ENCODE measurements around the gene SLC25A13.

The SLC25A13 gene

GRCh38 chr7:96322847-96323461 lies 1.1 kb upstream of the SLC25A13 start:
- no peaks in the 10 kb centered on the region for H3K27me3 ChIP-seq (ENCODE audit: control insufficient read depth, insufficient read depth, low read length)
- no peaks in the 10 kb centered on the region for H3K9me3 ChIP-seq (ENCODE audit: control insufficient read depth, insufficient read depth, low read length)
- no CpG with 5 or more reads among the region's 7 CpGs for WGBS (ENCODE audit: insufficient coverage, insufficient read length)
- H3K4me1 ChIP-seq (ENCODE audit: control insufficient read depth, insufficient read depth, low read length) = no peaks in the 10 kb centered on the region
- H3K4me3 ChIP-seq (ENCODE audit: low read length) = no peak overlapping the region
- DNase-seq (ENCODE audit: low read depth, low spot score) = no peak
- no peak overlapping the region for H3K27ac ChIP-seq (ENCODE audit: low read length)
- H3K36me3 ChIP-seq (ENCODE audit: control insufficient read depth, insufficient read depth, low read length) = no peaks in the 10 kb centered on the region

GRCh38 chr7:96322373-96322695 lies 436 bp upstream of the SLC25A13 start:
- Histone ChIP-seq H3K27me3 (ENCODE audit: control insufficient read depth, insufficient read depth, low read length) (no peaks in the 10 kb centered on the region), H3K9me3 (ENCODE audit: control insufficient read depth, insufficient read depth, low read length) (no peaks in the 10 kb centered on the region), H3K27ac (ENCODE audit: low read length) (no peak overlapping the region), H3K4me3 (ENCODE audit: low read length) (peak overlapping the region; percentile 66; the same call in 1 of the 2 replicates), H3K4me1 (ENCODE audit: control insufficient read depth, insufficient read depth, low read length) (no peaks in the 10 kb centered on the region), H3K36me3 (ENCODE audit: control insufficient read depth, insufficient read depth, low read length) (no peaks in the 10 kb centered on the region)
- DNase-seq (ENCODE audit: low read depth, low spot score) = no peak
- WGBS (ENCODE audit: insufficient coverage, insufficient read length) = no CpG with 5 or more reads among the region's 9 CpGs

- Histone ChIP-seq H3K9me3 (ENCODE audit: control insufficient read depth, insufficient read depth, low read length) (no peaks in the 10 kb centered on the region), H3K4me1 (ENCODE audit: control insufficient read depth, insufficient read depth, low read length) (no peaks in the 10 kb centered on the region), H3K4me3 (ENCODE audit: low read length) (peak overlapping the region; percentile 66), H3K36me3 (ENCODE audit: control insufficient read depth, insufficient read depth, low read length) (no peaks in the 10 kb centered on the region), H3K27ac (ENCODE audit: low read length) (no peak overlapping the region), H3K27me3 (ENCODE audit: control insufficient read depth, insufficient read depth, low read length) (no peaks in the 10 kb centered on the region)
- DNase-seq (ENCODE audit: low read depth, low spot score) = peak; percentile 45
- no CpG with 5 or more reads among the region's 22 CpGs for WGBS (ENCODE audit: insufficient coverage, insufficient read length)
Observed at GRCh38 chr7:96321031-96321657, 754 bp downstream of the SLC25A13 start.

GRCh38 chr7:96320442-96320841 lies 1.5 kb downstream of the SLC25A13 start:
- no CpG with 5 or more reads among the region's 2 CpGs for WGBS (ENCODE audit: insufficient coverage, insufficient read length)
- no peaks in the 10 kb centered on the region for H3K9me3 ChIP-seq (ENCODE audit: control insufficient read depth, insufficient read depth, low read length)
- no peak for DNase-seq (ENCODE audit: low read depth, low spot score)
- no peak overlapping the region for H3K4me3 ChIP-seq (ENCODE audit: low read length)
- H3K36me3 ChIP-seq (ENCODE audit: control insufficient read depth, insufficient read depth, low read length) = no peaks in the 10 kb centered on the region
- no peaks in the 10 kb centered on the region for H3K27me3 ChIP-seq (ENCODE audit: control insufficient read depth, insufficient read depth, low read length)
- no peaks in the 10 kb centered on the region for H3K4me1 ChIP-seq (ENCODE audit: control insufficient read depth, insufficient read depth, low read length)
- H3K27ac ChIP-seq (ENCODE audit: low read length) = no peak overlapping the region

GRCh38 chr7:96319439-96319838 lies 2.5 kb downstream of the SLC25A13 start:
- DNase-seq (ENCODE audit: low read depth, low spot score) = no peak
- H3K27me3 ChIP-seq (ENCODE audit: control insufficient read depth, insufficient read depth, low read length) = no peaks in the 10 kb centered on the region
- H3K36me3 ChIP-seq (ENCODE audit: control insufficient read depth, insufficient read depth, low read length) = no peaks in the 10 kb centered on the region
- no peaks in the 10 kb centered on the region for H3K9me3 ChIP-seq (ENCODE audit: control insufficient read depth, insufficient read depth, low read length)
- H3K27ac ChIP-seq (ENCODE audit: low read length) = no peak overlapping the region
- H3K4me3 ChIP-seq (ENCODE audit: low read length) = no peak overlapping the region
- no peaks in the 10 kb centered on the region for H3K4me1 ChIP-seq (ENCODE audit: control insufficient read depth, insufficient read depth, low read length)

- no peak overlapping the region for H3K4me3 ChIP-seq (ENCODE audit: low read length)
- no peak for DNase-seq (ENCODE audit: low read depth, low spot score)
- WGBS (ENCODE audit: insufficient coverage, insufficient read length) = no CpG with 5 or more reads among the region's 8 CpGs
- H3K27ac ChIP-seq (ENCODE audit: low read length) = no peak overlapping the region
- no peaks in the 10 kb centered on the region for H3K9me3 ChIP-seq (ENCODE audit: control insufficient read depth, insufficient read depth, low read length)
- H3K4me1 ChIP-seq (ENCODE audit: control insufficient read depth, insufficient read depth, low read length) = no peaks in the 10 kb centered on the region
- no peaks in the 10 kb centered on the region; the same call in 1 of the 2 replicates for H3K36me3 ChIP-seq (ENCODE audit: control insufficient read depth, insufficient read depth, low read length)
- no peaks in the 10 kb centered on the region for H3K27me3 ChIP-seq (ENCODE audit: control insufficient read depth, insufficient read depth, low read length)
Observed at GRCh38 chr7:96316949-96317348, 4.9 kb downstream of the SLC25A13 start.

- DNase-seq (ENCODE audit: low read depth, low spot score) = no peak
- Histone ChIP-seq H3K4me3 (ENCODE audit: low read length) (no peak overlapping the region), H3K27me3 (ENCODE audit: control insufficient read depth, insufficient read depth, low read length) (no peaks in the 10 kb centered on the region), H3K4me1 (ENCODE audit: control insufficient read depth, insufficient read depth, low read length) (no peaks in the 10 kb centered on the region), H3K27ac (ENCODE audit: low read length) (no peak overlapping the region), H3K36me3 (ENCODE audit: control insufficient read depth, insufficient read depth, low read length) (no peaks in the 10 kb centered on the region; the same call in 1 of the 2 replicates), H3K9me3 (ENCODE audit: control insufficient read depth, insufficient read depth, low read length) (no peaks in the 10 kb centered on the region)
Observed at GRCh38 chr7:96315125-96315512, 6.8 kb downstream of the SLC25A13 start.

- Histone ChIP-seq H3K36me3 (ENCODE audit: control insufficient read depth, insufficient read depth, low read length) (no peaks in the 10 kb centered on the region; the same call in 1 of the 2 replicates), H3K4me3 (ENCODE audit: low read length) (no peak overlapping the region), H3K4me1 (ENCODE audit: control insufficient read depth, insufficient read depth, low read length) (no peaks in the 10 kb centered on the region), H3K27ac (ENCODE audit: low read length) (no peak overlapping the region), H3K27me3 (ENCODE audit: control insufficient read depth, insufficient read depth, low read length) (no peaks in the 10 kb centered on the region), H3K9me3 (ENCODE audit: control insufficient read depth, insufficient read depth, low read length) (no peaks in the 10 kb centered on the region)
- DNase-seq (ENCODE audit: low read depth, low spot score) = no peak
- no CpG with 5 or more reads among the region's 4 CpGs for WGBS (ENCODE audit: insufficient coverage, insufficient read length)
Observed at GRCh38 chr7:96314402-96315124, 7.3 kb downstream of the SLC25A13 start.

- Histone ChIP-seq H3K27me3 (ENCODE audit: control insufficient read depth, insufficient read depth, low read length) (no peaks in the 10 kb centered on the region), H3K4me1 (ENCODE audit: control insufficient read depth, insufficient read depth, low read length) (peaks cover 1% of the 10 kb centered on the region; the same call in 1 of the 2 replicates), H3K4me3 (ENCODE audit: low read length) (no peak overlapping the region), H3K9me3 (ENCODE audit: control insufficient read depth, insufficient read depth, low read length) (no peaks in the 10 kb centered on the region), H3K36me3 (ENCODE audit: control insufficient read depth, insufficient read depth, low read length) (no peaks in the 10 kb centered on the region; the same call in 1 of the 2 replicates), H3K27ac (ENCODE audit: low read length) (no peak overlapping the region)
- no peak for DNase-seq (ENCODE audit: low read depth, low spot score)
- WGBS (ENCODE audit: insufficient coverage, insufficient read length) = 100% methylated on average over 2 of the region's 3 CpGs
Observed at GRCh38 chr7:96313940-96314339, 8.0 kb downstream of the SLC25A13 start.

- no CpG with 5 or more reads among the region's 4 CpGs for WGBS (ENCODE audit: insufficient coverage, insufficient read length)
- H3K4me1 ChIP-seq (ENCODE audit: control insufficient read depth, insufficient read depth, low read length) = peaks cover 4% of the 10 kb centered on the region; the same call in 1 of the 2 replicates
- H3K27me3 ChIP-seq (ENCODE audit: control insufficient read depth, insufficient read depth, low read length) = no peaks in the 10 kb centered on the region
- H3K27ac ChIP-seq (ENCODE audit: low read length) = no peak overlapping the region
- no peak overlapping the region for H3K4me3 ChIP-seq (ENCODE audit: low read length)
- no peaks in the 10 kb centered on the region; the same call in 1 of the 2 replicates for H3K36me3 ChIP-seq (ENCODE audit: control insufficient read depth, insufficient read depth, low read length)
- DNase-seq (ENCODE audit: low read depth, low spot score) = no peak
- H3K9me3 ChIP-seq (ENCODE audit: control insufficient read depth, insufficient read depth, low read length) = no peaks in the 10 kb centered on the region
Observed at GRCh38 chr7:96312502-96312901, 9.4 kb downstream of the SLC25A13 start.

Data from iPS DF 6.9 (cell line).